Activated T-cell treated with anti-CD3 and anti-CD28 coated beads, Interleukin-2, amount 50 U/mL, for 72 hours (primary cell): Measurements from ENCODE around the gene MEMO1. TPM values are rescaled to one million over a fixed set of nuclear protein-coding genes. Genes with fewer than 3 reads are reported as not detected.
"Not testable (repeated sequence)": the region's sequence is repeated elsewhere in the genome, so short reads cannot be mapped to it uniquely, and the experiment has no call there.

Source experiments
- ATAC-seq, 2 donors: fragments of 150-1000 bp; cut with Tn5 transposase; replicated peaks in 1 of 2; 2 replicates each; pipeline ENCODE4 v1.10.0; 2021; ENCODE audit warnings: moderate library complexity in 2 of 2, mild to moderate bottlenecking in 1 of 2
- DNase-seq, 2 donors: peaks; one replicate each; pipeline ENCODE4 v3.0.0; 2021 to 2022; ENCODE audit warnings: mixed read lengths in 1 of 2
- H3K27ac Mint-ChIP-seq: one replicate; pipeline ENCODE4 v1.8.0; 2022; ENCODE audit warnings: mild to moderate bottlenecking, moderate library complexity, mixed read lengths
- H3K27me3 Mint-ChIP-seq: one replicate; pipeline ENCODE4 v1.8.0; 2022; ENCODE audit warnings: low read depth, mixed read lengths
- H3K36me3 Mint-ChIP-seq, 2 donors: one replicate each; pipeline ENCODE4 v1.8.0; 2022; ENCODE audit warnings: mixed read lengths in 2 of 2, mild to moderate bottlenecking in 1 of 2; ENCODE audit not compliant: insufficient read depth in 2 of 2
- H3K4me1 Mint-ChIP-seq: one replicate; pipeline ENCODE4 v1.8.0; 2022; ENCODE audit warnings: low read depth, mixed read lengths
- H3K4me3 Mint-ChIP-seq, 2 donors: one replicate each; pipeline ENCODE4 v1.8.0; 2022; ENCODE audit warnings: mild to moderate bottlenecking in 2 of 2, mixed read lengths in 2 of 2, moderate library complexity in 2 of 2
- H3K9me3 Mint-ChIP-seq, 2 donors: one replicate each; pipeline ENCODE4 v1.8.0; 2022; ENCODE audit warnings: mixed read lengths in 2 of 2
- total RNA-seq, 2 donors: library from RNA; stranded (reverse); gene quantifications; one replicate each; pipeline ENCODE4 v1.2.3, GENCODE V29; 2022

Gene MEMO1
- total RNA-seq, 2 donors from 2014 or later: 45.9 to 47.7 TPM

DNA sequence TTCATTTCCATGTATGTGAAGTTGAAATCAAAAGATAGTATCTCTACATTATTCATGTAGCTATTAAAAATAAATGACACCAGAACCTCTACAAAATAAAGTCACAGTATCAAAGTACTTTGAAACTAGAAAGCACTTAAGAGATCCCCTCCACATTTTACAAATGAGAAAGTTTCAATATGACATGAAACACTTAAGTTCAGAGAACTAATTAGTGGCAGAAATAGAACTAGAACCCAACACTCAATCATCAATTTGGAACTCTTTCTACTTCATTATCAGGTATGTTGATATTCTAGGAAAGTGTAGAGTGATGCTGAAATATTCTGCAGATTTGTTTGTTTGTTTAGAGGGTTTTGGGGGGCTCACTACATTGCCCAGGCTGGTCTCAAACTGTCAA lies 145.6 kb downstream of the MEMO1 start:
- Mint-ChIP-seq H3K27ac (no peak overlapping the region), H3K36me3 (no peaks in the 10 kb centered on the region), H3K27me3 (no peaks in the 10 kb centered on the region), H3K9me3 (no peaks in the 10 kb centered on the region), H3K4me1 (no peaks in the 10 kb centered on the region), H3K4me3 (no peak overlapping the region)
- ATAC-seq: no peak
- DNase-seq: no peak

DNA sequence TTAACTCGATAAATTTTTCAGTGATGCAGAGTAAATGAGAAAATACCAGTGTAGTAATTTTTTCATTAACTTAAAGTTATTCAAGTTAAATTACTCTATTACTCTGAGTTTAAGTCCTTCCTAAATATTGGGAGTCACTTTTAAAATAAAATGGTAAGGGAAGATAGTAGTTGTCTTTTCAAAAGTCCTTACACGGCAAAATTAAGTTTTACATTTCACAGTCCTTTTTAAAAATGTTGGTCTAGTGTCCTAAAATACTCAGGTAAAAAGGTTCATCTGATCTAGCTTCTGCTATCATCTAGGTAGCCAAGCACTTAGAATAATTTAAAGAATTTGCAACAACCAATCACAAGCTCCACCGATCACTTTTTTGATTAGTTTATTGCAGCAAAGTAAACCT lies 146.9 kb downstream of the MEMO1 start:
- Mint-ChIP-seq H3K27ac (no peak overlapping the region), H3K27me3 (no peaks in the 10 kb centered on the region), H3K4me3 (no peak overlapping the region), H3K9me3 (no peaks in the 10 kb centered on the region), H3K36me3 (no peaks in the 10 kb centered on the region), H3K4me1 (no peaks in the 10 kb centered on the region)
- no peak for DNase-seq
- ATAC-seq: no peak

DNA sequence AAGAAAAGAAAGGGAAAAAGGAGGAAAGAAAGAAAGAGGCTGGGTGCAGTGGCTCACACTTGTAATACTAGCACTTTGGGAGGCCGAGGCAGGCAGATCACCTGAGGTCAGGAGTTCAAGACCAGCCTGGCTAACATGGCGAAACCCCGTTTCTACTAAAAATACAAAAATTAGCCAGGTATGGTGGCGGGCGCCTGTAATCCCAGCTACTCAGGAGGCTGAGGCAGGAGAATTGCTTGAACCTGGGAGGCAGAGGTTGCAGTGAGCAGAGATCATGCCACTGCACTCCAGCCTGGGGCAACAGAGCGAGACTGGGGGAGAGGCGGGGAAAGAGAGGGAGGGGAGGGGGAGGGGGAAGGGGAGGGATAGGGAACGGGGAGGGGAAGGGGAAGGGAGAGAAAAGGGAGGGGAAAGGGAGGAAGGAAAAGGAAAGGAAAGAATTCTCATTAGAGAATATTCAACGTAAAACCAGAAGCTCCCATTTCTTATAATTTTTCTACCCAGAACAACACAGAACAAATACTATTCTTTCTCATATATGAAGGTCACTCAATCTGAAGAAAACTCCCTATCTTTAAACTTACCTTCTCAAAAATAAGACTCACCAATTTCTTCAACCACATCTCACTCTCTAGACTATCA lies 147.7 kb downstream of the MEMO1 start:
- not testable (repeated sequence) for H3K36me3 Mint-ChIP-seq, ATAC-seq, H3K9me3 Mint-ChIP-seq, H3K4me3 Mint-ChIP-seq, H3K27ac Mint-ChIP-seq, H3K4me1 Mint-ChIP-seq, H3K27me3 Mint-ChIP-seq, DNase-seq

DNA sequence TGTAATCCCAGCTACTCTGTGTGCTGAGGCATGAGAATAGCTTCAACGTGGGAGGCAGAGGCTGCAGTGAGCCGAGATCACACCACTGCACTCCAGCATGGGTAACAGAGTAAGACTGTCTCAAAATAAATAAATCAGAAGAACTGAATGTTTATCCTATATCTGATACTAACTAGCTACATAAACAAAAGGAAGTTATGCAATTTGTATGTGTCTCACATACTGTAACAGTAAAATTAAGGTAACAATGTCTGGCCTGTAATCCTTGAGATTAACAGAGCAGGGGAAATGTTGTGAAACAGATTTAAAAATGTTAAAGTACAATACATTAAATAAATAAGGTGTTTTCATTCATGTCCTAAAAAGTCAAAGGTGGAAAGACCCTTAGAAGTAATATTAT lies 150.8 kb downstream of the MEMO1 start:
- Mint-ChIP-seq H3K9me3 (no peaks in the 10 kb centered on the region), H3K27ac (no peak overlapping the region), H3K4me1 (no peaks in the 10 kb centered on the region), H3K27me3 (no peaks in the 10 kb centered on the region), H3K36me3 (no peaks in the 10 kb centered on the region), H3K4me3 (no peak overlapping the region)
- no peak for DNase-seq
- no peak for ATAC-seq

DNA sequence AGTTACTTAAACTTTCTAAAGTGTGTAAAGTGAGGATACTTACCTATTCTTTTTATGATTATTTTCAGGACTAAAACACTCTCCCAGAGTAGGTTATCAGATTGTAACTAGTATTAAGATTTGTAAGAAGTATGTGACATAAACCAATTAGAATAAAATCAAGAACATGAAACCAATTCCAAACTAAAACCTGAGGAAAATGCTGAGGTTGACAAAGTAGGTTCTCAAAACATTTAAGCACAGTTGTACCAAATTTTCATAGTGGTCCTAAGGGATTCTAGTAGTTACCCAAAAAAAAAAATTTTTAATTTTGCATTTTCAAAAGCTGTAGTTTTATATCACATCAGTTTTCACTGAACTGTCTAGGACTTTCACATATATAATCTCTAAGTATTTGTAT lies 157.3 kb downstream of the MEMO1 start:
- Mint-ChIP-seq H3K9me3 (no peaks in the 10 kb centered on the region), H3K36me3 (no peaks in the 10 kb centered on the region), H3K27ac (no peak overlapping the region), H3K27me3 (no peaks in the 10 kb centered on the region), H3K4me1 (no peaks in the 10 kb centered on the region), H3K4me3 (no peak overlapping the region)
- ATAC-seq (no peak), DNase-seq (no peak)

DNA sequence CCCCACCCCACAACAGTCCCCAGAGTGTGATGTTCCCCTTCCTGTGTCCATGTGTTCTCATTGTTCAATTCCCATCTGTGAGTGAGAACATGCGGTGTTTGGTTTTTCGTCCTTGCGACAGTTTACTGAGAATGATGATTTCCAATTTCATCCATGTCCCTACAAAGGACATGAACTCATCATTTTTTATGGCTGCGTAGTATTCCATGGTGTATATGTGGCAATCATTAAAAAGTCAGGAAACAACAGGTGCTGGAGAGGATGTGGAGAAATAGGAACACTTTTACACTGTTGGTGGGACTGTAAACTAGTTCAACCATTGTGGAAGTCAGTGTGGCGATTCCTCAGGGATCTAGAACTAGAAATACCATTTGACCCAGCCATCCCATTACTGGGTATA lies 168.7 kb downstream of the MEMO1 start:
- H3K36me3 Mint-ChIP-seq, H3K9me3 Mint-ChIP-seq, ATAC-seq, H3K27ac Mint-ChIP-seq, DNase-seq, H3K4me3 Mint-ChIP-seq, H3K4me1 Mint-ChIP-seq, H3K27me3 Mint-ChIP-seq: not testable (repeated sequence)

DNA sequence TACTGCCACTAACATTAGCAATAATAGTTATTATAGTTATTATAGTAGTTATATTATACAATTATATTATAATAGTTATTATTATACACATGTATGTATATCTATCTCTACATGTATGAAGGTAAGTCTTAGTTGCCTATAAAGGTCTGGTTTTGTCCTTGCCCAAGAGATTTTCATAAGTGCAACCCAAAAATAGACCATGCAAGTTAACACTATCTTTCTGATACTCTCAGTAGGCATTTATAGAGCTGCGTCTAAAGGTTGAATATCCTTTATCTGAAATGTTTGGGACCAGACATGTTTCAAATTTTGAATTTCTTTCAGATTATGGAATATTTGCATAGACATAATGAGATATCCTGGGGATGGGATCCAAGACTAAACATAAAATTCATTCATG lies 175.4 kb downstream of the MEMO1 start:
- peaks cover 0 to 3% of the 10 kb centered on the region in 2 donors for H3K9me3 Mint-ChIP-seq
- no peak for DNase-seq
- peaks cover 5% of the 10 kb centered on the region for H3K4me1 Mint-ChIP-seq
- H3K4me3 Mint-ChIP-seq: no peak overlapping the region
- no peaks in the 10 kb centered on the region for H3K27me3 Mint-ChIP-seq
- no peak for ATAC-seq
- no peak overlapping the region for H3K27ac Mint-ChIP-seq
- H3K36me3 Mint-ChIP-seq: peaks cover 0 to 1% of the 10 kb centered on the region in 2 donors

DNA sequence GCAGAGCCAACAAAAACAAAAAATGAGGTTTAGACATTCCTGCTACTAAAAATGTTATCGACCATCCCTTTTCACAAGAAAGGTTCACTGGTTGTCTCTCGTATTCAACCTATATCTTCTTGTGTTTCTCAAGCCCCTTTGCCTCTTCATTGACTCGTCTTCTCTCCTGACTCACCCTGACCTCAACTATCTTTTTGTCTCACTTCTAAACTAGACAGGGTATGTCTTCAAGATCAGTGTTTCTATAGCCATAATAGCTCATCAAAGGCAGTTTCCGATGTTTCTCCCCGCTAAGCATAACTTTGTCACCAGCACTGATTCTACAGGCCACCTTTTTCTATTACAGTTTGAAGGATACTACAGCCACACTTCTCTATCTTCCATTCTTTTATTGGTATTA lies 178.4 kb downstream of the MEMO1 start:
- ATAC-seq: peak; percentile 60
- no peak for DNase-seq
- Mint-ChIP-seq H3K36me3 (peaks cover 0 to 1% of the 10 kb centered on the region in 2 donors), H3K4me3 (no peak overlapping the region), H3K4me1 (peaks cover 5% of the 10 kb centered on the region), H3K27ac (no peak overlapping the region), H3K9me3 (peaks cover 2 to 15% of the 10 kb centered on the region in 2 donors), H3K27me3 (no peaks in the 10 kb centered on the region)

DNA sequence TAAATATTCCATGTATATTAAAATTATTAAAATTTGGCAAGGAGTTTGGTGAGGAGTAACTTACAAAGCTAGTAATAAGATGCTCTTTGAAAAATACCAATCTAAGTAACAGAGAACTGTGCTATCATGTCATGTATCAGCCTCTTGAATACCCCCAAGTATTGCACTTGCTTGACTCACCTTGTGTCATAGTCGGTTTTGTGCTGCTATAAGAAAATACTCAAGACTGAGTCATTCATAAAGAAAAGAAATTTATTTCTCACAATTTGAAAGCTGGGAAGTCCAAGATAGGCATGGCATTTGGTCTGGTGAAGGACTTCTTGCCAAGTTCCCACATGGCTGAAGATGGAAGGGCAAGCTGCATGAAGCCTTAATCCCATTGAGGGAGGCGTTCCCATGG lies 179.2 kb downstream of the MEMO1 start:
- Mint-ChIP-seq H3K9me3 (peaks cover 2 to 15% of the 10 kb centered on the region in 2 donors), H3K36me3 (peaks cover 0 to 1% of the 10 kb centered on the region in 2 donors), H3K4me1 (peaks cover 5% of the 10 kb centered on the region), H3K4me3 (no peak overlapping the region), H3K27ac (no peak overlapping the region), H3K27me3 (peaks cover 4% of the 10 kb centered on the region)
- DNase-seq (no peak), ATAC-seq (no peak)

DNA sequence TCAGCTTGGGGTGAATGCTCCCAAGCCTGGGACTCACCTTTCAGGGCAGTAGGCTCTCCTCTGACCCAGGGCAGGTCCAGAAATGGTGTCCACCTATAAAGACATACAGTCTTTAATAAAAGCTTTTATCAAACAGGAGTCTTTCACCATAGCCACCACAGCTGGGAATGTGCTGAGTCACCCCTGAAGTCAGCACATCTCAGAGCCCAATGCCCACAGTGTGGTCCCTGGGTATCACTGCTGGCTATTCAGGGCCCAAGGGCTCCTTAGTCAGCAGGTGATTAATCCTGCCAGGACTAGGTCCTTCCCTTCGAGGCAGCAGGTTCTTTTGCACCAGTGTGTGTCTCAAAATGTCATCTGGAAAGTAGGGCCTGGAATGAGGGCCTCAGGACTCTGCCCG lies 181.9 kb downstream of the MEMO1 start:
- Mint-ChIP-seq H3K27me3 (peaks cover 10% of the 10 kb centered on the region), H3K9me3 (peaks cover 3 to 15% of the 10 kb centered on the region in 2 donors), H3K36me3 (peaks cover 0 to 1% of the 10 kb centered on the region in 2 donors), H3K27ac (no peak overlapping the region), H3K4me1 (peaks cover 5% of the 10 kb centered on the region), H3K4me3 (no peak overlapping the region)
- no peak for DNase-seq
- no peak for ATAC-seq

DNA sequence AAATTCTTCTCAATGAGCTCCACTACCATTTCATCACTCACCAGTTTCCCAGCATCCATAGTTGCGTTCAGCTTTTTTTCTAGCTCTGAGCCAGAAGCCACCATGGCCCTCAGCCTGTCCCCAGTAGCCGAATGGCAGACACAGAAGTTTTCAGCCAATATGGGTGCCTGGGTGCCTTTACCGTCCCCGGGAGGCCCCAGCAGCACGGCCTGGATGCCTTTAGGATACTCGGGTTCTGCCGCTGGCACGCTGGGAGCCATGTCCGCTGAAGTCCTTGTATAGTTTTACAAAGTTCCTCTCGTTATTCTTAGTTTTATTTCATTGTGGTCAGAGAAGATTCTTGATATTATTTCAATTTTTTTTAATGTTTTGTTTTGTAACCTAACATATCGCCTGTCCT lies 187.2 kb downstream of the MEMO1 start:
- peaks cover 2 to 6% of the 10 kb centered on the region in 2 donors for H3K36me3 Mint-ChIP-seq
- peaks cover 16 to 19% of the 10 kb centered on the region in 2 donors for H3K9me3 Mint-ChIP-seq
- no peaks in the 10 kb centered on the region for H3K4me1 Mint-ChIP-seq
- no peak overlapping the region for H3K4me3 Mint-ChIP-seq
- no peak for DNase-seq
- ATAC-seq: no peak
- H3K27me3 Mint-ChIP-seq: peaks cover 10% of the 10 kb centered on the region
- no peak overlapping the region for H3K27ac Mint-ChIP-seq

DNA sequence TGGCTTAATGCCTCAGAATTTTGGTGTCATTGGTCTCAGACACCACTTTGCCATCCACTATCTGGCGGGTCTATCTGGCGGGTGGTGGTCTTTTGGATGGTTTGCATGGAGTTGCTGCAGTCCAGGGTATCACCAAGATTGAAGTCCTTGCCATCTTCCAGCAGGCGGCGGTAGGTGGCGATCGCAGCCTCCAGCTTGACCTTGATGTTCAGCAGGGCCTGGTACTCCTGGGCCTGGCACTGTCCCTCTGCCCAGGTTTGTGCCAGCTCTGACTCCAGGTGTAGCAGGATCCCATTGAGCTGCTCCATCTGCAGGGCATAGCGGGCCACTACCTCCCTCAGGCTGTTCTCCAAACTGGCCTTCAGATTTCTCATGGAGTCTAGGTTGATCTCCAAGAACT lies 188.2 kb downstream of the MEMO1 start:
- no peak for DNase-seq
- Mint-ChIP-seq H3K36me3 (peaks cover 2 to 6% of the 10 kb centered on the region in 2 donors), H3K27ac (no peak overlapping the region), H3K9me3 (peaks cover 14 to 16% of the 10 kb centered on the region in 2 donors), H3K27me3 (peaks cover 10% of the 10 kb centered on the region), H3K4me3 (no peak overlapping the region), H3K4me1 (no peaks in the 10 kb centered on the region)
- ATAC-seq: no peak
